OCI-LY7 (cell line): ENCODE results near the gene WDR38. TPM values are rescaled to one million over a fixed set of nuclear protein-coding genes. Genes with fewer than 3 reads are reported as not detected.

ENCODE experiments used
- BruUV-seq: library from RNA; stranded (reverse); fragments of 400-500 nt; replicated peaks from 2 replicates; lab custom pipeline; 2021; lab: Mats Ljungman, UMichigan
- CTCF ChIA-PET: fragments of 300-600 bp; sonication (Branson Sonifier 250); formaldehyde crosslinking; loops from one replicate; lab custom pipeline; 2022; ENCODE audit warnings: antibody characterized with exemption; ENCODE audit not compliant: unreplicated experiment; lab: Charles Lee
- POLR2A ChIA-PET: fragments of 300-600 bp; sonication (Branson Sonifier 250); formaldehyde crosslinking; loops from one replicate; lab custom pipeline; 2022; ENCODE audit warnings: antibody characterized with exemption; lab: Charles Lee
- DNase-seq: peaks from one replicate; pipeline ENCODE4 v3.0.0-alpha.2; 2015; ENCODE audit warnings: low spot score
- H2AFZ ChIP-seq: fragments of 200-600 bp; sonication (generic), shearing (Covaris generic); 2 replicates; pipeline ENCODE4 v1.6.1; 2014; ENCODE audit warnings: mild to moderate bottlenecking, antibody characterized with exemption, low read length, moderate library complexity
- H3K27ac ChIP-seq: fragments of 200-600 bp; sonication (generic); 2 replicates; pipeline ENCODE4 v1.5.1; 2014; ENCODE audit warnings: mixed run types, low read depth, mild to moderate bottlenecking, moderate library complexity, low read length, inconsistent platforms; ENCODE audit not compliant: poor library complexity, severe bottlenecking
- H3K36me3 ChIP-seq: fragments of 200-600 bp; sonication (generic); 2 replicates; pipeline ENCODE4 v1.6.1; 2014; ENCODE audit warnings: mild to moderate bottlenecking, antibody characterized with exemption, low read length, moderate library complexity, mixed read lengths; ENCODE audit not compliant: insufficient read depth
- H3K4me1 ChIP-seq: fragments of 200-600 bp; sonication (generic); 2 replicates; pipeline ENCODE4 v1.5.1; 2014; ENCODE audit warnings: mild to moderate bottlenecking, low read length; ENCODE audit not compliant: insufficient read depth, poor library complexity, severe bottlenecking
- H3K4me2 ChIP-seq: fragments of 200-600 bp; sonication (generic); 2 replicates; pipeline ENCODE4 v1.6.1; 2014; ENCODE audit warnings: mild to moderate bottlenecking, low read length
- H3K4me3 ChIP-seq: fragments of 200-600 bp; sonication (generic); 2 replicates; pipeline ENCODE4 v1.5.1; 2014; ENCODE audit warnings: mild to moderate bottlenecking, low read depth, low read length; ENCODE audit not compliant: poor library complexity, severe bottlenecking
- H3K79me2 ChIP-seq: fragments of 200-600 bp; sonication (generic); 2 replicates; pipeline ENCODE4 v1.6.1; 2016; ENCODE audit warnings: low read depth, mild to moderate bottlenecking, low read length, moderate library complexity, mixed read lengths; ENCODE audit not compliant: insufficient read depth
- H3K9me2 ChIP-seq: fragments of 200-600 bp; sonication (generic); 2 replicates; pipeline ENCODE4 v1.6.1; 2016; ENCODE audit warnings: mild to moderate bottlenecking, low read length, mixed read lengths; ENCODE audit not compliant: insufficient read depth
- H3K9me3 ChIP-seq: fragments of 200-600 bp; sonication (generic); 2 replicates; pipeline ENCODE4 v1.6.1; 2014; ENCODE audit warnings: mild to moderate bottlenecking, mixed run types, low read length, mixed read lengths
- H4K20me1 ChIP-seq: fragments of 200-600 bp; sonication (generic); 2 replicates; pipeline ENCODE4 v1.6.1; 2014; ENCODE audit warnings: mild to moderate bottlenecking, antibody characterized with exemption, low read length, moderate library complexity, mixed read lengths; ENCODE audit not compliant: insufficient read depth
- CTCF ChIP-seq: fragments of 200-600 bp; sonication (generic); conservative IDR thresholded peaks from 2 replicates; pipeline ENCODE4 v1.5.1; 2014; ENCODE audit warnings: mild to moderate bottlenecking, antibody characterized with exemption, low read length, moderate library complexity, mixed read lengths
- EZH2phosphoT487 ChIP-seq: fragments of 200-600 bp; sonication (generic); IDR thresholded peaks from 2 replicates; pipeline ENCODE4 v1.6.1; 2018; ENCODE audit warnings: low read depth, borderline replicate concordance, mild to moderate bottlenecking, mixed run types, antibody characterized with exemption, low read length, moderate library complexity, mixed read lengths
- intact Hi-C: fragments of 100-400 bp; cut with micrococcal nuclease; formaldehyde crosslinking; loops from one replicate; pipeline ENCODE4 v1.10.0; 2022; ENCODE audit not compliant: unreplicated experiment
- total RNA-seq, 2 experiments: library from RNA; depleted of rRNA in 1 of 2; stranded (reverse); fragments of >200 nt in 1 of 2; shearing (Covaris generic) in 1 of 2; gene quantifications; 2 replicates each; pipeline ENCODE4 v1.2.3, GENCODE V29; 2014 to 2022

Gene WDR38
- total RNA-seq, 2 experiments from 2014 or later = not detected

- intact Hi-C loops = no loop called here
- Histone ChIP-seq H2AFZ (no peak overlapping the region), H3K4me2 (peak overlapping the region; percentile 50), H3K27ac (peak overlapping the region; percentile 52), H3K4me1 (peaks cover 20% of the 10 kb centered on the region), H4K20me1 (no peaks in the 10 kb centered on the region; the same call in 1 of the 2 replicates), H3K9me3 (no peaks in the 10 kb centered on the region), H3K36me3 (peaks cover 62% of the 10 kb centered on the region), H3K4me3 (no peak overlapping the region), H3K79me2 (no peaks in the 10 kb centered on the region; the same call in 1 of the 2 replicates), H3K9me2 (no peaks in the 10 kb centered on the region)
- POLR2A ChIA-PET = interaction anchor here (0.5 to 1.4 kb wide), 2 partner anchors 11 to 13 kb away, joined by 3 to 4 read pairs; no protein-coding TSS in a partner anchor
- BruUV-seq = no TSS peak
- CTCF ChIA-PET = no interaction called here
- DNase-seq = peak; percentile 70
- TF ChIP-seq EZH2phosphoT487 = no peak
- TF ChIP-seq CTCF = no peak
These were observed 27.2 kb downstream of the WDR38 start for GRCh38 chr9:124880501-124880900.

GRCh38 chr9:124881138-124881743 lies 28.0 kb downstream of the WDR38 start:
- Histone ChIP-seq H3K79me2 (no peaks in the 10 kb centered on the region), H3K36me3 (peaks cover 62% of the 10 kb centered on the region), H3K9me2 (no peaks in the 10 kb centered on the region), H2AFZ (no peak overlapping the region), H3K4me3 (no peak overlapping the region), H3K4me2 (peak overlapping the region; percentile 50), H4K20me1 (no peaks in the 10 kb centered on the region; the same call in 1 of the 2 replicates), H3K27ac (peak overlapping the region; percentile 52), H3K4me1 (peaks cover 20% of the 10 kb centered on the region), H3K9me3 (no peaks in the 10 kb centered on the region)
- no peak for TF ChIP-seq CTCF
- no peak for TF ChIP-seq EZH2phosphoT487
- BruUV-seq = no TSS peak
- intact Hi-C loops = no loop called here
- ChIA-PET POLR2A (no interaction called here), CTCF (no interaction called here)
- peak; percentile 39 for DNase-seq

- Histone ChIP-seq H3K4me3 (no peak overlapping the region), H3K27ac (no peak overlapping the region), H3K79me2 (no peaks in the 10 kb centered on the region), H3K4me2 (no peak overlapping the region), H4K20me1 (no peaks in the 10 kb centered on the region; the same call in 1 of the 2 replicates), H3K4me1 (peaks cover 20% of the 10 kb centered on the region), H3K9me2 (no peaks in the 10 kb centered on the region), H2AFZ (no peak overlapping the region), H3K36me3 (peaks cover 60% of the 10 kb centered on the region), H3K9me3 (no peaks in the 10 kb centered on the region)
- TF ChIP-seq CTCF (no peak), EZH2phosphoT487 (no peak)
- intact Hi-C loops = no loop called here
- POLR2A ChIA-PET = no interaction called here
- CTCF ChIA-PET = no interaction called here
- no peak for DNase-seq
- no TSS peak for BruUV-seq
These were observed 29.0 kb downstream of the WDR38 start for GRCh38 chr9:124882231-124882630.
